ENCODE measurements around the gene MYOF. TPM values are rescaled to one million over a fixed set of nuclear protein-coding genes. Genes with fewer than 3 reads are reported as not detected.

MYOF gene
- total RNA-seq, 1 donor, result 379 TPM

DNA sequence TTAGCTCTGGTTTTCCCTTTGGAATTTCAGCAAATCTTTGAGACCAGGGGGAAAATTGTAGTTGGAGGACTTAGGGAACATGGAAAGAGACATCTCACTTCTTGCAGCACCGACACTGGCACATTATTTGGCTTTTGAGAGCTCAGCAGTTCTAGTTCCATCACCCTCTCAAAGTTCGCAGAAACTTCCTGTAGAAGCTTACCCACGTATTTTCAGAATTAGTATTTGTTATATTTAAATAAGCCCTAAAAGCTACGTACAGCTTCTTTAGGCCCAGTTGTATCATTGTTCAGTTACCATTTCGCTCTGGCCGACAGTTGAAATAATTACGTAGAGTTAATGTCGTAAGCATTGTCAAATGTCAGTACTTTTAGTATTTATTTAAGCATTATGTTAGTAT, 27.7 kb upstream of the MYOF start:
- Histone ChIP-seq H3K4me2 (ENCODE audit: insufficient read depth, low read length) (no peak overlapping the region), H4K20me1 (ENCODE audit: insufficient read depth, low read length) (no peaks in the 10 kb centered on the region), H3K4me3 (ENCODE audit: insufficient read depth, low read length) (no peak overlapping the region), H3K36me3 (ENCODE audit: insufficient read depth, low read length) (peaks cover 16% of the 10 kb centered on the region), H2AFZ (ENCODE audit: low read length) (peak overlapping the region; percentile 60), H3K9me3 (ENCODE audit: low read depth, low read length) (no peaks in the 10 kb centered on the region), H3K27me3 (ENCODE audit: insufficient read depth, low read length) (no peaks in the 10 kb centered on the region), H3K4me1 (ENCODE audit: insufficient read depth, low read length) (peaks cover 17% of the 10 kb centered on the region), H3K27ac (ENCODE audit: low read depth, low read length) (no peak overlapping the region), H3K79me2 (ENCODE audit: insufficient read depth, low read length) (no peaks in the 10 kb centered on the region)
- no peak for DNase-seq (ENCODE audit: insufficient read length, low spot score, missing footprints)
- TF ChIP-seq, protein P1, sequence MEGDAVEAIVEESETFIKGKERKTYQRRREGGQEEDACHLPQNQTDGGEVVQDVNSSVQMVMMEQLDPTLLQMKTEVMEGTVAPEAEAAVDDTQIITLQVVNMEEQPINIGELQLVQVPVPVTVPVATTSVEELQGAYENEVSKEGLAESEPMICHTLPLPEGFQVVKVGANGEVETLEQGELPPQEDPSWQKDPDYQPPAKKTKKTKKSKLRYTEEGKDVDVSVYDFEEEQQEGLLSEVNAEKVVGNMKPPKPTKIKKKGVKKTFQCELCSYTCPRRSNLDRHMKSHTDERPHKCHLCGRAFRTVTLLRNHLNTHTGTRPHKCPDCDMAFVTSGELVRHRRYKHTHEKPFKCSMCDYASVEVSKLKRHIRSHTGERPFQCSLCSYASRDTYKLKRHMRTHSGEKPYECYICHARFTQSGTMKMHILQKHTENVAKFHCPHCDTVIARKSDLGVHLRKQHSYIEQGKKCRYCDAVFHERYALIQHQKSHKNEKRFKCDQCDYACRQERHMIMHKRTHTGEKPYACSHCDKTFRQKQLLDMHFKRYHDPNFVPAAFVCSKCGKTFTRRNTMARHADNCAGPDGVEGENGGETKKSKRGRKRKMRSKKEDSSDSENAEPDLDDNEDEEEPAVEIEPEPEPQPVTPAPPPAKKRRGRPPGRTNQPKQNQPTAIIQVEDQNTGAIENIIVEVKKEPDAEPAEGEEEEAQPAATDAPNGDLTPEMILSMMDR (IDR thresholded peaks at IDR 0.05; ENCODE audit: extremely low read depth, low read depth, low read length), result no peak

DNA sequence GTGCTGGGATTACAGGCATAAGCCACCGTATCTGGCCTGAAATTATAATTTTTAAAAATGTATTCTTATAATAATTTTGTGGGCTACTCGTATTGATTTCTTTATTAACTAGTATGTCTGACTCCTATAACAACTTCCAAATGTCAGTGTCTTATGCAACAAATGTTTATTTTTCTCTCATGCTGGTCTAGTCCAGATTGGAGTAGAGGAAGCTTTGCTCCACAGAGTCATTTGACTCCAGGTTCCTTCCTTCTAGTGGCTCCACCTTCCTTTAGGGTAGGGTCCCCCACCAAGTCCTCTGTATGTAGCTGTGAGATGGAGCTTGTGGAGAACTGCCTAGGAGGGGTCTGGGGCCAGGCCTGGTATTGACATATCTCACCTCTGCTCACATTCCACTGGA, 22.9 kb upstream of the MYOF start:
- TF ChIP-seq, protein P1 (IDR thresholded peaks at IDR 0.05; ENCODE audit: extremely low read depth, low read depth, low read length), result no peak
- Histone ChIP-seq H3K27me3 (ENCODE audit: insufficient read depth, low read length) (no peaks in the 10 kb centered on the region), H3K4me3 (ENCODE audit: insufficient read depth, low read length) (no peak overlapping the region), H3K4me2 (ENCODE audit: insufficient read depth, low read length) (no peak overlapping the region), H4K20me1 (ENCODE audit: insufficient read depth, low read length) (no peaks in the 10 kb centered on the region), H3K4me1 (ENCODE audit: insufficient read depth, low read length) (peaks cover 6% of the 10 kb centered on the region), H3K27ac (ENCODE audit: low read depth, low read length) (no peak overlapping the region), H2AFZ (ENCODE audit: low read length) (peak overlapping the region; percentile 88), H3K36me3 (ENCODE audit: insufficient read depth, low read length) (peaks cover 19% of the 10 kb centered on the region), H3K79me2 (ENCODE audit: insufficient read depth, low read length) (peaks cover 18% of the 10 kb centered on the region), H3K9me3 (ENCODE audit: low read depth, low read length) (no peaks in the 10 kb centered on the region)
- no peak for DNase-seq (ENCODE audit: insufficient read length, low spot score, missing footprints)

DNA sequence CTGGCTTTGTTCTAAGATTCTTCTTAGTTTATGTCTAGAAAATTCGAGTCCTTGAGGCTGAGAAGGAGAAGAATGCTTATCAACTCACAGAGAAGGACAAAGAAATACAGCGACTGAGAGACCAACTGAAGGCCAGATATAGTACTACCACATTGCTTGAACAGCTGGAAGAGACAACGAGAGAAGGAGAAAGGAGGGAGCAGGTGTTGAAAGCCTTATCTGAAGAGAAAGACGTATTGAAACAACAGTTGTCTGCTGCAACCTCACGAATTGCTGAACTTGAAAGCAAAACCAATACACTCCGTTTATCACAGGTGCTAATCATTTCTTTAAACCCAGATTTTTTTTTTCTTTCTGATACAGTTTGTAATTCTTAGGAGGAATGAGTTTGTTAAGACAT, 20.9 kb upstream of the MYOF start:
- H3K4me1 ChIP-seq (ENCODE audit: insufficient read depth, low read length), result peaks cover 10% of the 10 kb centered on the region
- no peak overlapping the region for H3K4me2 ChIP-seq (ENCODE audit: insufficient read depth, low read length)
- TF ChIP-seq, protein P1 (IDR thresholded peaks at IDR 0.05; ENCODE audit: extremely low read depth, low read depth, low read length), result no peak
- H3K36me3 ChIP-seq (ENCODE audit: insufficient read depth, low read length), result peaks cover 15% of the 10 kb centered on the region
- H4K20me1 ChIP-seq (ENCODE audit: insufficient read depth, low read length), result no peaks in the 10 kb centered on the region
- H3K79me2 ChIP-seq (ENCODE audit: insufficient read depth, low read length), result peaks cover 38% of the 10 kb centered on the region
- no peaks in the 10 kb centered on the region for H3K9me3 ChIP-seq (ENCODE audit: low read depth, low read length)
- H3K27me3 ChIP-seq (ENCODE audit: insufficient read depth, low read length), result no peaks in the 10 kb centered on the region
- no peak overlapping the region for H3K27ac ChIP-seq (ENCODE audit: low read depth, low read length)
- peak overlapping the region; percentile 43 for H2AFZ ChIP-seq (ENCODE audit: low read length)
- no peak for DNase-seq (ENCODE audit: insufficient read length, low spot score, missing footprints)
- H3K4me3 ChIP-seq (ENCODE audit: insufficient read depth, low read length), result no peak overlapping the region

DNA sequence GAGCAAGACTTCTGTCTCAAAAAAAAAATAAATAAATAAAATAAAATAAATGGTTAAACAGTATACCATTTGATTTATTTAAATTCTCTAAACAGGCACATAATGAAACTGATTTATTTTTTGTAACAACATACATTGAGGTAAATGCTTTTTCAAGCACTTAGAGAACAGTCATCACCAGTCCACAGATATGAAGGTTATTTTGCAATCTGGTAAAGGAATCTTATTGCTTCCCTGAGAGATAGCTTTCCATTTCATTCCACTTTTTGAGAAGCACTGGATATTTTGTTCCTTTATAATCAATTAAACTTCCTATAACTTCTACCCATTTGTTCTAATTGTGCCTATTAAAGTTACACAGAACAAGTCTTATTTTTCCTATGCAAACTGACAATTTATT, 19.5 kb upstream of the MYOF start:
- Histone ChIP-seq H3K4me2 (ENCODE audit: insufficient read depth, low read length) (peak overlapping the region; percentile 48), H3K4me1 (ENCODE audit: insufficient read depth, low read length) (peaks cover 12% of the 10 kb centered on the region), H3K79me2 (ENCODE audit: insufficient read depth, low read length) (peaks cover 51% of the 10 kb centered on the region), H3K9me3 (ENCODE audit: low read depth, low read length) (no peaks in the 10 kb centered on the region), H3K27ac (ENCODE audit: low read depth, low read length) (peak overlapping the region; percentile 32), H3K4me3 (ENCODE audit: insufficient read depth, low read length) (no peak overlapping the region), H4K20me1 (ENCODE audit: insufficient read depth, low read length) (no peaks in the 10 kb centered on the region), H3K36me3 (ENCODE audit: insufficient read depth, low read length) (peaks cover 7% of the 10 kb centered on the region), H2AFZ (ENCODE audit: low read length) (peak overlapping the region; percentile 42), H3K27me3 (ENCODE audit: insufficient read depth, low read length) (no peaks in the 10 kb centered on the region)
- TF ChIP-seq, protein P1 (IDR thresholded peaks at IDR 0.05; ENCODE audit: extremely low read depth, low read depth, low read length), result no peak
- DNase-seq (ENCODE audit: insufficient read length, low spot score, missing footprints), result no peak

Measured in osteoblast (primary cell).